ENCODE results near the gene NADK2. TPM values are rescaled to one million over a fixed set of nuclear protein-coding genes. Genes with fewer than 3 reads are reported as not detected.

NADK2 gene
- total and polyA plus RNA-seq, 2 donors = 54.5 to 63.2 TPM

- 41% methylated on average over 4 of the region's 4 CpGs for WGBS
- Histone ChIP-seq H3K36me3 (ENCODE audit: insufficient read depth) (no peaks in the 10 kb centered on the region), H3K4me1 (ENCODE audit: insufficient read depth) (no peaks in the 10 kb centered on the region), H3K27ac (ENCODE audit: low read depth) (no peak overlapping the region), H3K4me3 (ENCODE audit: low read depth, low read length) (no peak overlapping the region)
- DNase-seq (ENCODE audit: extremely low spot score) = no peak
Observed at GRCh38 chr5:36156121-36156601, 85.6 kb downstream of the NADK2 start.

- H3K27ac ChIP-seq (ENCODE audit: low read depth) = no peak overlapping the region
- no peak for DNase-seq (ENCODE audit: extremely low spot score)
- no peaks in the 10 kb centered on the region for H3K4me1 ChIP-seq (ENCODE audit: insufficient read depth)
- no peaks in the 10 kb centered on the region for H3K36me3 ChIP-seq (ENCODE audit: insufficient read depth)
- WGBS = 83% methylated on average over 7 of the region's 7 CpGs
- no peak overlapping the region for H3K4me3 ChIP-seq (ENCODE audit: low read depth, low read length)
Observed at GRCh38 chr5:36155291-36155690, 86.4 kb downstream of the NADK2 start.

GRCh38 chr5:36153726-36154125, 88.0 kb downstream of the NADK2 start:
- H3K4me3 ChIP-seq (ENCODE audit: low read depth, low read length) = no peak overlapping the region
- DNase-seq (ENCODE audit: extremely low spot score) = no peak
- H3K36me3 ChIP-seq (ENCODE audit: insufficient read depth) = no peaks in the 10 kb centered on the region
- 76% methylated on average over 4 of the region's 4 CpGs for WGBS
- no peaks in the 10 kb centered on the region for H3K4me1 ChIP-seq (ENCODE audit: insufficient read depth)
- H3K27ac ChIP-seq (ENCODE audit: low read depth) = no peak overlapping the region

GRCh38 chr5:36153298-36153677, 88.4 kb downstream of the NADK2 start:
- WGBS = 59% methylated on average over 7 of the region's 7 CpGs
- Histone ChIP-seq H3K36me3 (ENCODE audit: insufficient read depth) (no peaks in the 10 kb centered on the region), H3K4me1 (ENCODE audit: insufficient read depth) (no peaks in the 10 kb centered on the region), H3K4me3 (ENCODE audit: low read depth, low read length) (no peak overlapping the region), H3K27ac (ENCODE audit: low read depth) (no peak overlapping the region)
- no peak for DNase-seq (ENCODE audit: extremely low spot score)

GRCh38 chr5:36152324-36153297, 89.1 kb downstream of the NADK2 start:
- Histone ChIP-seq H3K4me1 (ENCODE audit: insufficient read depth) (no peaks in the 10 kb centered on the region), H3K4me3 (ENCODE audit: low read depth, low read length) (peak overlapping the region; percentile 87), H3K27ac (ENCODE audit: low read depth) (no peak overlapping the region), H3K36me3 (ENCODE audit: insufficient read depth) (no peaks in the 10 kb centered on the region)
- no peak for DNase-seq (ENCODE audit: extremely low spot score)
- WGBS = 3% methylated on average over 24 of the region's 24 CpGs

GRCh38 chr5:36151434-36152323, 90.0 kb downstream of the NADK2 start, which contains the start of the genes LMBRD2 and SKP2:
TSS of gene LMBRD2 (minus strand) at chr5:36151887. CDS start at chr5:36143349, 8,538 bp downstream.
TSS of gene SKP2 (plus strand) at chr5:36152111. CDS start at chr5:36152263, 152 bp downstream.
- Histone ChIP-seq H3K4me1 (ENCODE audit: insufficient read depth) (no peaks in the 10 kb centered on the region), H3K36me3 (ENCODE audit: insufficient read depth) (no peaks in the 10 kb centered on the region), H3K4me3 (ENCODE audit: low read depth, low read length) (peak within 1 kb of the TSS; percentile 87), H3K27ac (ENCODE audit: low read depth) (peak within 1 kb of the TSS; percentile 75)
- under 1% methylated on average over 81 of the region's 81 CpGs for WGBS
- peak; percentile 97 for DNase-seq (ENCODE audit: extremely low spot score)

- 3% methylated on average over 23 of the region's 23 CpGs for WGBS
- Histone ChIP-seq H3K4me3 (ENCODE audit: low read depth, low read length) (peak overlapping the region; percentile 87), H3K36me3 (ENCODE audit: insufficient read depth) (no peaks in the 10 kb centered on the region), H3K4me1 (ENCODE audit: insufficient read depth) (no peaks in the 10 kb centered on the region), H3K27ac (ENCODE audit: low read depth) (no peak overlapping the region)
- peak; percentile 20 for DNase-seq (ENCODE audit: extremely low spot score)
Observed at GRCh38 chr5:36150676-36151433, 90.9 kb downstream of the NADK2 start.

GRCh38 chr5:36147681-36148080, 94.0 kb downstream of the NADK2 start:
- H3K27ac ChIP-seq (ENCODE audit: low read depth) = no peak overlapping the region
- H3K36me3 ChIP-seq (ENCODE audit: insufficient read depth) = no peaks in the 10 kb centered on the region
- WGBS = 94% methylated on average over 2 of the region's 2 CpGs
- no peak overlapping the region for H3K4me3 ChIP-seq (ENCODE audit: low read depth, low read length)
- DNase-seq (ENCODE audit: extremely low spot score) = no peak
- H3K4me1 ChIP-seq (ENCODE audit: insufficient read depth) = no peaks in the 10 kb centered on the region

- Histone ChIP-seq H3K4me3 (ENCODE audit: low read depth, low read length) (no peak overlapping the region), H3K36me3 (ENCODE audit: insufficient read depth) (no peaks in the 10 kb centered on the region), H3K27ac (ENCODE audit: low read depth) (no peak overlapping the region), H3K4me1 (ENCODE audit: insufficient read depth) (no peaks in the 10 kb centered on the region)
- WGBS = 74% methylated on average over 3 of the region's 3 CpGs
- DNase-seq (ENCODE audit: extremely low spot score) = no peak
Observed at GRCh38 chr5:36146390-36146789, 95.3 kb downstream of the NADK2 start.

GRCh38 chr5:36145311-36145710, 96.4 kb downstream of the NADK2 start:
- DNase-seq (ENCODE audit: extremely low spot score) = no peak
- Histone ChIP-seq H3K27ac (ENCODE audit: low read depth) (no peak overlapping the region), H3K4me3 (ENCODE audit: low read depth, low read length) (no peak overlapping the region), H3K4me1 (ENCODE audit: insufficient read depth) (no peaks in the 10 kb centered on the region), H3K36me3 (ENCODE audit: insufficient read depth) (peaks cover 2% of the 10 kb centered on the region)
- WGBS = 80% methylated on average over 4 of the region's 4 CpGs
